ENCODE results near the gene ORM1.
"Not testable (repeated sequence)": the region's sequence is repeated elsewhere in the genome, so short reads cannot be mapped to it uniquely, and the experiment has no call there.

ORM1 gene

GRCh38 chr9:114308361-114308950, 14.4 kb upstream of the ORM1 start:
- no peak for DNase-seq

DNA sequence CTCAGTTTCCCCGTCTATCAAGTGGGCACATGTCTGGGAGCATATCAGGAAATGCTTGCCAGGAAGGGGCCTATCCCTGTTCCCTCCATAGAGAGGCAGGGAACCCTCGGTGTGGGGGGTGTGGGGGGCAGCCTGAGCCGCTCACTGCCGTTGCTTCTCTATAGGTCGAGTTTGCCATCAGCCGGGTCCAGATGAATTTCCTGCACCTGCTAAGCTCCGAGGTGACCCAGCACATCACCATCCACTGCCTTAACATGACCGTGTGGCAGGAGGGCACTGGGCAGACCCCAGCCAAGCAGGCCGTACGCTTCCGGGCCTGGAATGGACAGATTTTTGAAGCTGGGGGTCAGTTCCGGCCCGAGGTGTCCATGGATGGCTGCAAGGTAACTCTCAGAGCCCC, 13.8 kb upstream of the ORM1 start:
- no peak for DNase-seq

DNA sequence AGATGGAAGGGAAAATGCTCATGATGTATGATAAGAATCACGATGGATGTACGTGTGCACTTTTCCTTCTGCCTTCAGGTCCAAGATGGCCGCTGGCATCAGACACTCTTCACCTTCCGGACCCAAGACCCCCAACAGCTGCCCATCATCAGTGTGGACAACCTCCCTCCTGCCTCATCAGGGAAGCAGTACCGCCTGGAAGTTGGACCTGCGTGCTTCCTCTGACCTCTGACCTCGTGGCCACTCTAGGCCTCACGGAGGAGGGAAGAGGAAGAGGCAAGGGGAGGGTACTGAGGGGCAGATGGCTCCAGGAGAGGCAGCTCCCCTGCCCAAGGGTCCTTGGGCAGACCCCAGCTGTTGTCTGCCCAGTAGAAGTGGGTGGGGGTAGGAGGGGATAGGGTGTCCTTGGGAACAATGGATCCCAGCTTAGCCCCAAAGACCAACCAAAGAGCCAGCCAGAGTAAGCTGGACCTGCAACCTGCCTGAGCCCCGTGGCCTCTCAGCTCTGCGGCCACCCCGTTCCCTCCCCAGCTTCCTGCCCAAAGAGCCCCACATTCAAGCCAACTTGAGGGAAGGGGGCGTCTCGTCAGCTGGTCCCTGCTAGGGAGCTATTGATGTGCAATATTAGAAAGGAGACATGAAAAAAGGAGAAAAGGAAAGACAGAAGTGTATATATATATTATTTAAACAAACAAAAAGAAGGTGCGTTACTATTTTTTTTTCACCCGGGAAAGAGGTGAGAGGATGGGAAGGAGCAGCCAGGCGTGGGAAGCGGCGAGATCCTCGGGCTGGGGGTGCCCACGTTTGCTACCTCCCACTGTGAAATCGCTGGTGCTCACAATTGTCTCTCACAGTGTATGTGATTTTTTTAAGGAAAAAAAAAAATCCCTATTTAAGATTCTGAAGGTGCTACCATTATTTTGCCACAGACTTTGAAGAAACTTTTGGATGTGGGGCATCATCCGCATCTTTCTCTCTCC, 12.1 kb upstream of the ORM1 start:
- no peak for DNase-seq

- DNase-seq = no peak
Observed at GRCh38 chr9:114311571-114312512, 11.1 kb upstream of the ORM1 start.

GRCh38 chr9:114312513-114312875, 10.4 kb upstream of the ORM1 start:
- DNase-seq = no peak

DNA sequence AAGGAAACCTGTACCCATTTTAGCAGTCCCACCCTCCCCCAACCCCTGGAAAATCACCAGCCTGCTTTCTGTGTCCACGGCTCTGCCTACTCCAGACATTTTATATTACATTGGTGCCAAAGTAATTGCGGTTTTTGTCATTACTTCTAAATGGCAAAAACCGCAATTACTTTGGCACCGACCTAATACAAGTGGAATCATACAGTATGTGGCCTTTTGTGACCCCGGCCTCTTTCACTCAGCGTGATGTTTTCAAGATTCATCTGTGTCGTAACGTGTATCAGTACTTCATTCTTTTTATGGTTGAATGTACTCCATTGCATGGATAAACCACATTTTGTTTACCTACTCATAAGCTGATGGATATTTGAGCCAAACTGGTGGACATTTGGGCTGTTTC, 9.7 kb upstream of the ORM1 start:
- no peak for DNase-seq

- DNase-seq = no peak
Observed at GRCh38 chr9:114314256-114314867, 8.5 kb upstream of the ORM1 start.

GRCh38 chr9:114314881-114315722, 7.8 kb upstream of the ORM1 start:
- no peak for DNase-seq

GRCh38 chr9:114315723-114316363, 7.1 kb upstream of the ORM1 start:
- no peak for DNase-seq

GRCh38 chr9:114316605-114317230, 6.2 kb upstream of the ORM1 start:
- no peak for DNase-seq

- peak; percentile 83 for DNase-seq
Observed at GRCh38 chr9:114317665-114318357, 5.1 kb upstream of the ORM1 start.

GRCh38 chr9:114318416-114318815, 4.5 kb upstream of the ORM1 start:
- no peak for DNase-seq

DNA sequence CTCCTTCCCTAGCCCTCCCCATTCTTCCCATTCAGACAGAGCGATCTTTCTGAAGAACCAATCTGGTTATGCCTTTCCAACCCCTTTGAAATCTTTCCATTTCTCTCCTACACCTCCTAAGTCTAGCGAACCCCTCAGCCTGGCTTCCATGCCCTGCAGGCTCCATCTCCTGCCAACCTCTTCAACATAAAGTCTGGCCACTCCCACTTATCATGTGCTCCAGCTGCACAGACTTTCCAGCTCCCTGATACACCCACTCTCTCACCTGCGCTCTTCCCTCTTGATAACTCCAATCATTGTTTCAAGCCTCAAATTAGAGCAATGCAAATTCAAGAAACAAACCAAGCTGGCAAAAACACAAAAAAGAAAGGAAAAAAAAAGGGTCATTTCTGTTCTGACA, 3.8 kb upstream of the ORM1 start:
- DNase-seq = no peak

DNA sequence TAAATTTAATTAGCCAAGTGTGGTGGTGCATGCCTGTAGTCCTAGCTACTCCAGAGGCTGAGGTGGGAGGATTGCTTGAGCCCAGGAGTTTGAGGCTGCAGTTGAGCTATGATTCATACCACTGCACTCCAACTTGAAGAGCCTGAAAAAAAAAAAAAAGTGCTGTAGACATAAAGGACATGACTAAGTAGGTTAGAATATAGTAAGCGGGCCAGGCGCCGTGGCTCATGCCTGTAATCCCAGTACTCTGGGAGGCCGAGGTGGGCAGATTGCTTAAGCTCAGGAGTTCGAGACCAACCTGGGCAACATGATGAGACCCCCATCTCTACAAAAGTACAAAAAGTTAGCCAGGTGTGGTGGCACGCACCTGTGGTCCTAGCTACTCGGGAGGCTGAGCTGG, 2.2 kb upstream of the ORM1 start:
- DNase-seq = peak; percentile 67

- peak; percentile 75 for DNase-seq
Observed at GRCh38 chr9:114321759-114322158, 1.1 kb upstream of the ORM1 start.

GRCh38 chr9:114322160-114322818, 609 bp upstream of the ORM1 start:
- DNase-seq = peak; percentile 40

DNA sequence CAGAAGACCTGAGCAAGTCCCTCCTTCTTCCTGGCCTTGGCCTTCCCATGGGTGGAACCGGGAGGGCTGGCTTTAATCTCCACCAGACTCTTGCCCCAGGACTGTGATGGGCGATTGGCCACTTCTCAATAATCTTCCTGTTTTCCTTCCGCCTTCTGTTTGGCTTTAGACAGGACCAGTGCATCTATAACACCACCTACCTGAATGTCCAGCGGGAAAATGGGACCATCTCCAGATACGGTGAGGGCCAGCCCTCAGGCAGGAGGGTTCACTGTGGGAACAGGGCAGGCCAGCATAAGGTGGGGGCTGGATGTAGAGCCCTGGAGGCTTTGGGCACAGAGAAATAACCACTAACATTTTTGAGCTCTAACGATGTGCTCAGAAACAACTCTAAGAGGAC, 951 bp downstream of the ORM1 start:
- not testable (repeated sequence) for DNase-seq

DNA sequence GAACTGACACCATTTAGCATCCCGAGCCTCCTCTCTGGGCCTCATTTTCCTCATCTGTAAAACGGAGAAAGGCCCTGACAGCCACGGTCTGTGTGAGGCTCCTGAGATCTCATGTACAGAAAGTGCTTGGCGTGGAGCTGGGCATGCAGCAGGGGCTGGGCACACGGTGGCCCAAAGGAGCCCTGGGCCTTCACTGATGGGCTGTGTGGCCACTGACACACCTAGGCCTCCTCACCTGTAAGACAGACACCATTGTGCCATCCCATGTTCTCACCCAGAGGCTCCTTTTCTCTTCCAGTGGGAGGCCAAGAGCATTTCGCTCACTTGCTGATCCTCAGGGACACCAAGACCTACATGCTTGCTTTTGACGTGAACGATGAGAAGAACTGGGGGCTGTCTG, 1.6 kb downstream of the ORM1 start:
- DNase-seq = no peak

GRCh38 chr9:114324965-114325364, 2.1 kb downstream of the ORM1 start:
- DNase-seq = not testable (repeated sequence)

All from fibroblast of skin of right biceps (primary cell).